ENCODE results near the gene SPON2.

DNA sequence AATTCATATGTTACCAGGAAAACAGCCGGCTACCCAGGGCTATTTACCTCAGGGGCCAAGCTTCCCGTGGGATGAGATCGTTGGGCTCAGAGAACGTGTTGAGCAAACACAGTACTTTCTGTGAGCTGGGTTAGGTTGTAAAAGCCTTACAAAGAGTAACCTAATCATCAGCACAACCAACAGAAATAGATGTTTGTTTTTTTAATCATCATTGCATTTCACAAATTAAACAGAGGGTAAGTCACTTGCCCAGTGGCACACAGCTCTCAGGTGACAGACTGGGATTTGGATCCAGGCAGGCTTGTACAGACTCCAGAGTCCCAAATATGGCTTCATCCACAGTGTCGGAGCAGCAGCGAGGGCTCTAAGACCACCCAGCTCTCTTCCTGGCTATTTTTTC, 20.1 kb downstream of the SPON2 start:
- no peak for TF ChIP-seq POLR2AphosphoS5 (IDR thresholded peaks at IDR 0.05)
- TF ChIP-seq POLR2A (IDR thresholded peaks at IDR 0.05), result no peak
- no peak for TF ChIP-seq CTCF (IDR thresholded peaks at IDR 0.05)
- TF ChIP-seq EP300 (IDR thresholded peaks at IDR 0.05), result no peak
